Hepatocyte (in vitro differentiated cells): Measurements from ENCODE around the gene TMA7.

ENCODE experiments used
- CTCF ChIP-seq: fragments of 200-600 bp; sonication (generic); IDR thresholded peaks from 2 replicates; pipeline ENCODE4 v1.5.1; 2016; ENCODE audit warnings: antibody characterized with exemption, mild to moderate bottlenecking; ENCODE audit not compliant: poor library complexity
- EZH2 ChIP-seq: fragments of 200-600 bp; sonication (generic); IDR thresholded peaks from 2 replicates; pipeline ENCODE4 v1.6.1; 2016; ENCODE audit warnings: antibody characterized with exemption, mild to moderate bottlenecking, borderline replicate concordance
- EZH2phosphoT487 ChIP-seq: fragments of 200-600 bp; sonication (generic); IDR thresholded peaks from one replicate; pipeline ENCODE4 v1.6.1; 2018; ENCODE audit warnings: antibody characterized with exemption, mild to moderate bottlenecking, low read depth, moderate library complexity; ENCODE audit not compliant: unreplicated experiment, severe bottlenecking

DNA sequence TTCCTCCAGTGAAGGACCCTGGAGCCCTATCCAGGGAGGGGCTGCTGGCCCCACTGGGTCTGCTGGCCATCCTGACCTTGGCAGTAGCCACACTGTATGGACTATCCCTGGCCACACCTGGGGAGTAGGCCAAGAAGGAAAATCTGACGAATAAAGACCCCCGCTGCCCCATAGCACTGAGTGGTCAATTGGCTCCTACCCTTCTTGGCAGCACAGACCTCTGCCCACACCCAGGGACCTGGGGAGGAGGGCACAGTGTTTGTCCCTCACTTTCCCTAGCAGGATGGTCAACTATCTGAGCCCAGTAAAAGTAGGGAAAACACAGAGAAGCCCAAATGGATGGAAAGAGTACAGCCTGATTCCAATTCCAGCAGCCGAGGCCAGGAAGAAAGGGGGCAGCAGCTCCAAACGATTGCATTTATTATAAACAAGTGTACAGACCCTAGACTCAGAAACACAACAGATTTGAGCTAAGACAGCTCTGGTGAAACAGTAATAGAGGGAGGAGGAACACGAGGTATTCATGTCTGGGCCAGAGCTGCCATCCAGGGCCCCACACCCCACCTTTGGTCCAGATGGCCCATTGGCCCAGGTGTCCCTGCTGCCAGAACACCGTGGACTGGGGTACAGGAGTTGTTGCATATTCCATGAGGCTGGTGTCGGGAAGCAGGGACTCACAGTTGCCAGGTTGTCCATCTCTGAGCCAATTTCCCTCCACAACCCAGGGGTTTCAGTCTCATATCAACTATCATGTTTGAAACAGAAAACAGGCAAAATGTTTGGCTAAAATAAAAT is 27.6 kb downstream of the TMA7 start:
- no peak for TF ChIP-seq CTCF
- no peak for TF ChIP-seq EZH2phosphoT487
- TF ChIP-seq EZH2 = no peak
